GM19351 (cell line): Measurements from ENCODE around the gene POLR2A.
"Not testable (repeated sequence)": the region's sequence is repeated elsewhere in the genome, so short reads cannot be mapped to it uniquely, and the experiment has no call there.

Experiments used
- ATAC-seq: cut with Tn5 transposase; IDR thresholded peaks from one replicate; pipeline ENCODE4 v1.9.1; 2021; ENCODE audit warnings: mild to moderate bottlenecking, moderate library complexity; ENCODE audit not compliant: unreplicated experiment

The POLR2A gene

GRCh38 chr17:7460850-7461660 lies 23.1 kb upstream of the POLR2A start:
- ATAC-seq: no peak

DNA sequence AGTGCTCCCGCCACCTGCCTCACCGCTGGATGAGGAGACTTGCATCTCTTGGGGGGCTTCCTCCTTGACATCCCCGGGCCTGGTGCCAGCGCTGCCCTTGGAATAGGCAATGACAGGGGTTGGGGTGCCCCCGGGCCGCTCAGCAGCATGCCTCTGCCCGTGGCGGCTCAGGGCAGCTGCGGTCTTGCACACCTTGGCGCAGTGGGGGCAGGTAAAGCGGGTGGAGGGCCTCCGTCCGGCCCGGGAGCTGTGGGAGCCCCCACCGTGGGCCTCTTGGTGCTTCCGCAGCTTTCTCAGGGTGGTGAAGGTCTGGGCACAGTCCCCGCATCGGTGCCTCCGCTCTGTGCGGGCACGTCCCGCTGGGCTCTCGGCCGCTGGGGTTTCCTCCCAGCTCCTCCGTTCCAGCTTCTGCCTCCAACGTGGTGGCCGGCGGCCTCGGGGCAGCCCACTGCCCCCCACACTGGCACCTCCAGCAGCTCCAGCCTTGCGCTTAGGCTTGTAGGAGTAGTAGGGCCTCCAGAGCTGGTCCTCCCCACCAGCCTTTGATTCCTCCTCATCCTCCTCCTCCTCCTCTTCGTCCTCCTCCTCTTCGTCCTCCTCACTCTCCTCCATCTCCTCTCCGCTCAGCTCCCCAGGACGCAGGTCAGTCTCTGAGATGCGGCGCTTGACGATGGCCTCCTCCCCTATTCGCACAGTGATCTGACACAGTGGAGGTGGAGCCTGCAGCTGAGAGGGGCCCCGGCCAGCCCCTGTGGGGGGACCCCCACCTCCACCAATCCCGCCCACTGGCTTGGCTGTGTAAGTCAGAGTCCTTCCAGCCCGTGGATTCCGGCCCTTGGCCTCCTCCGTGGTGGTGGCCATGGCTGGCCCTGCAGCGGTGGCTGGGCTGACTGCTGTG lies 21.4 kb upstream of the POLR2A start:
- no peak for ATAC-seq

GRCh38 chr17:7463372-7463846 lies 20.8 kb upstream of the POLR2A start:
- ATAC-seq: no peak

GRCh38 chr17:7464081-7464480 lies 20.1 kb upstream of the POLR2A start:
- no peak for ATAC-seq

DNA sequence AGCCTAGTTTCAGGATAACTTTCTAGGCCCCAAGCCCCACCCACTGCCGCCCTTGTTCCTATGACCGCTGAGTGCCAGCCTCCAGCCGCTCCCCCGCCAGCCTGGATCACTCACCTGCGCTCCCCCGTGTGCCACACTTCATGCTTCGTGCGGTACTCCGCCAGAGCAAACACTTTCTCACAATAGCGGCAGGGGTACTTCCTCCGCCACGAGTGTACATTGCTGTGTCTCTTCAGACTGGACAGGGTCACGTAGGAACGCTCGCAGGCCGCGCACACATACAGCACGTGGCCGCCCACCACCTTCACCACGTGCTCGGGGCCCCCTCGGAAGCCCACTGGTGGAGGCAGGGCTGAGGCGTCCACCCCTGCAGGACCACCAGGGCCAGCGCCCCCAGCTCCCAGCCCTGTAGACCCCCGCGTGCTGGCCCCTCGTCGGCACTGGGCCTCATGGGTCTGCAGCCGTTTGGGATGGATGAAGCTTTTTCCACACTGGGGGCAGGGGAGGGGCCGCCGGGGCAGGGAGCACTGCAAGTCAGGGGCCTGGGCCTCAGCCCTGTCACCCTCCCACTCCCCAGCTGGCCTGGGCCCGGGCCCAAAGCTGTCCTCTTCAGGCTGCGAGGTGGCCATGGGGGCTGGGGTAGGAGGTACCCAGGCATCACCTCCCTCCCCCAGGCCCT lies 18.4 kb upstream of the POLR2A start:
- no peak for ATAC-seq

- no peak for ATAC-seq
Measured at GRCh38 chr17:7466318-7466638, 17.9 kb upstream of the POLR2A start.

DNA sequence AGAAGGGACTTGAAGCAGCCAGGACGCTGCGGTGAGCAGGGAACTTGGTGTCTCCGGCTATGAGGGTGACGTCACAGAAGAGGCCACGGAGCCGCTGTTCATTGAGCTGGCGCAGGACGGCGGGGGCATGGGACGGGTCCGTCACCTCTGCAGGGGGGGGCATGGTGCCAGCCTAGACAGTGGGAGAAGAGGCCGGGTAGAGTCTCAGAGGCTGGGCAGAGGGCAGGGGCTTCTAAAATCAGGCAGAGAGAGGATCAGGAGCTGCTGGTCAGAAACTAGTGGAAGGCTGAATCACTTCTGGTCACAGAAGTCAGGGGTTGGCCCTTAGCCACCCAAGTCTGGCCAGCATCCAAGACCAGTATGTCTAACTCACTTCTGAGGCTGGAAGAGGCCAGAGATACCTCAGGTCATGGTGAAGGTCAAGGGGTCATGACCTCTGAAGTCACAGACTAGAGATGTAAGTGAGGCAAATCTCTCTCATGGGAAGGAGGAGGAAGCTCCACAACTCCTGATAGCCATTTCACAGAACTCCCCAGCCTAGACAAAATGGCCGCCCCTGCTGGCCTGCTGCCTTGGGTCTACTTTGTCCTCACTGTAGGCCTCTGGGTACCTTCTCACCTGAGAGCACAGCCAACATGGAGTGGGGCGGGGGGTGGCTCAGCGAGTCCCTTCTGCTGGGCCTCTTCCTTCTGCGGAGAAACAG lies 17.4 kb upstream of the POLR2A start:
- ATAC-seq: no peak

DNA sequence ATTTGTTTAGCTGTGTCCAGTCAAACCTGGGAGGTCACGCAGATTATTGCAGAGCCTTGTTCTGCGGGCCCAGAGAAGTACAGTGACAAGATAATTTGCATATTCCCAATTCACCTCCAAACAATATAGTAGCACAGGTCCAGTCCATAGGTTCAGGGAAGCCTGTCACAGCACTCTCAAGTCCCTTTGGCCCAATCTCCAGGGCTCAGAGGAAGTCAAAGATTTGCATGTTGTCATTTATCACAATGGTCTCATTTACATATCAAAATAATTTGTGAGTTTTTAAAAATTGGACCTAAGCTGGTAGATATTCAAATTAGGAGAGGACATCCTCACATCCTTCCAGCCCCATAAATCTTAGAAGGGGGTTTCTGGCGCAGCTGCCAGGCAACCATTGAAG lies 16.7 kb upstream of the POLR2A start:
- no peak for ATAC-seq

DNA sequence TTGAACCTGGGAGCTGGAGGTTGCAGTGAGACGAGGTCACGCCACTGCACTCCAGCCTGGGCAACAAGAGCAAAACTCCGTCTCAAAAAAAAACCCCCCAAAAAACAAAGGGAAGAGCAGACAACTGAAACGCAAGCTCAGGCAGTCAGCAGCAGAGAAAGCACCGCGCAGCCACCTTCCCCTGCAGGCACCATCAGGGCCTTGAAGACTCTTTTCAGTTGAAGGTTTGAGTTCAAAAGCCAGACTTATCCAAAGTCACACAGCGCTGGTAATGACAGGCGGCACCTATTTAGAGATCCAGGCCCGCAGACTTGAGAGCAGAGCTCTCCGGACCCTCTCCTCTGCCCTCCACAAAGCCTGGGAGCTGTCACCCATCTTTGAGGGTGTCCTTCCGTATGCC lies 15.9 kb upstream of the POLR2A start:
- ATAC-seq: no peak

GRCh38 chr17:7468804-7469389 lies 15.3 kb upstream of the POLR2A start:
- no peak for ATAC-seq

DNA sequence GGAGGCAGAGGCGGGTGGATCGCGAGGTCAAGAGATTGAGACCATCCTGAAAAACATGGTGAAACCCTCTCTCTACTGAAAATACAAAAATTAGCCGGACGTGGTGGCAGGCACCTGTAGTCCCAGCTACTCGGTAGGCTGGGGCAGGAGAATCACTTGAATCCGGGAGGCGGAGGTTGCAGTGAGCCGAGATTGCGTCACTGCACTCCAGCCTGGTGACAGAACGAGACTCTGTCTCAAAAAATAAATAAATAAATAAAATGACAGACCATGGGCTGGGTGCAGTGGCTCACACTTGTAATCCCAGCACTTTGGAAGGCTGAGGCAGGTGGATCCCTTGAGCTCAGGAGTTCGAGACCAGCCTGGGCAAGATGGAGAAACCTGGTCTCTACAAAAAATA lies 14.3 kb upstream of the POLR2A start:
- ATAC-seq: not testable (repeated sequence)

GRCh38 chr17:7470457-7470973 lies 13.7 kb upstream of the POLR2A start:
- ATAC-seq: not testable (repeated sequence)

- ATAC-seq: no peak
Measured at GRCh38 chr17:7471729-7472128, 12.4 kb upstream of the POLR2A start.

DNA sequence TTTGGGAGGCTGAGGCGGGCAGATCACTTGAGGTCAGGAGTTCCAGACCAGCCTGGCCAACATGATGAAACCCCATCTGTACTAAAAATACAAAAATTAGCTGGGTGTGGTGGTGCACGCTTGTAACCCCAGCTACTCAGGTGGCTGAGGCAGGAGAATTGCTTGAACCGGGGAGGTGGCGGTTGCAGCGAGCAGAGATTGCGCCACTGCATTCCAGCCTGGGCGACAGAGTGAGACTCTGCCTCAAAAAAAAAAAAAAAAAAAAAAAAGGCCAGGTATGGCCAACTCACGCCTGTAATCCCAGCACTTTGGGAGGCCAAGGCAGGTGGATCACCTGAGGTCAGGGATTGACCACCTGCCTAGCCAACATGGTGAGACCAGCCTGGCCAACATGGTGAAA lies 9.4 kb upstream of the POLR2A start:
- ATAC-seq: not testable (repeated sequence)

- no peak for ATAC-seq
Measured at GRCh38 chr17:7475764-7476422, 8.3 kb upstream of the POLR2A start.

- no peak for ATAC-seq
Measured at GRCh38 chr17:7476494-7476893, 7.7 kb upstream of the POLR2A start.

DNA sequence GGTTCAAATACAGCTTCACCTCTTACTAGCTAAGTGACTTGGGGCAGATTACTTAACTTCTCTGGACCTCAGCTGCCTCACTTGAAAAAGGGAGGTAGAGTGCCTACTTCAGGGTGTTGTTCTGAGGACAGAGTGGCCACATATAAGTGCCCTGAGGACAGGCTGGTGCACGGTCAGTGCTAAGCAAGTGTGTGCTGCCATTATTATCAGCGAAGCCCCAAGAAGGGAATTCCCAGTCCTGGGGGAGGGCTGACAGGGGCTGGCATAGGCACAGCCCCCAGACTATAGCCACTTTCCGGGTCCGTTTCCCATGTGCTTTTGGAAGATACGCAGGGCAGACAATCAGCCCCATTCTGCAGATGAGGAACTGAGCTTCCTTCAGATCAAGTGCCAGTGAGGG lies 7.2 kb upstream of the POLR2A start:
- ATAC-seq: no peak

DNA sequence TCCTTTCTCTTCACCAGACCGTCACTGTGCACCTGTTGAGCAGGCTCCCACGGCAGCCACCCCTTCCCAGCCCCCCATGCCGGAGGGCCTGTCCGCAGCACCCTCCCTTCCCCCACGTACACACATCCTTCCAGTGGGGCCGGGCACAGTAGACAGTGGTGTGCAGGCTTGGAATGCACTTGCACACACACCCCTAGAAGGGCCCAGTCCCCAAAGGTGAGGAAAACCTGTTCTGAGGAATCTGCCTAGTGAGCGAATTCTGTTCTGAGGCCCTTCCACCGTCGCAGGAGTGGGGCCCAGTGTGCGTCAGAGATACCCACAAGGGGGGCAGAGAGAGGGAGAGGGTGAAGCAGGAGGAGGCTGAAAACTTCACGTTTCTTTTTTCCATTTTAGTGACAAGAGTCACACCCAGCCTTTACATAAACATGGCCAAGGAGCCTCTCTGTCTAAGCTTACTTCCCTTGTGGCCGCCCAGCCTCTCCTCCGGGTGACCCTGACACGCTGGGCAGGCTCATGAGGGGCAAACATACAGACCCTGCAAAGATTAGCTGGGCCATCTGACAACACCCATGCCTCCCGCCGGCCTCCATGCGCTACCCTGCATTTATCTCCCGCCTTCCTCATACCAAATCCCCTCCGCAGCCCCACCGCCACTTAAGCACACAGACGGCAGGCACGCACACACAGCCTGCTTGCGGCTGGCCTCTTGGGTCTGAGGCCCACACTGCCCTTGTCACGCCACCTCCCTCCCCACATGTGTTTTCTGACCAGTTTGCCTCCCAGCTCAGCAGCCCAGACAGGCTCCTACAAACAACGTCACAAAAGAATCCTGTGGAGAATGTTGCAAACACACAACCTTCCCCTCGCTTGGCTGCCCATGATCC lies 6.5 kb upstream of the POLR2A start:
- ATAC-seq: no peak
